ENCODE measurements around the gene APBB1IP.

Gene APBB1IP

GRCh38 chr10:26534384-26534783 is 96.2 kb downstream of the APBB1IP start:
- no peak for DNase-seq (ENCODE audit: low read depth)
- TF ChIP-seq, protein P1, sequence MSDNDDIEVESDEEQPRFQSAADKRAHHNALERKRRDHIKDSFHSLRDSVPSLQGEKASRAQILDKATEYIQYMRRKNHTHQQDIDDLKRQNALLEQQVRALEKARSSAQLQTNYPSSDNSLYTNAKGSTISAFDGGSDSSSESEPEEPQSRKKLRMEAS (IDR thresholded peaks at IDR 0.05; ENCODE audit: low read depth, low read length) = no peak
- no peak for TF ChIP-seq MYC (IDR thresholded peaks at IDR 0.05; ENCODE audit: low read depth, low read length)
- TF ChIP-seq POLR2A (IDR thresholded peaks at IDR 0.05; ENCODE audit: extremely low read depth, insufficient read length) = no peak
- TF ChIP-seq CTCF (IDR thresholded peaks at IDR 0.05; ENCODE audit: low read depth, low read length) = no peak
- H3K4me3 ChIP-seq (ENCODE audit: low read depth, low read length) = no peak overlapping the region

DNA sequence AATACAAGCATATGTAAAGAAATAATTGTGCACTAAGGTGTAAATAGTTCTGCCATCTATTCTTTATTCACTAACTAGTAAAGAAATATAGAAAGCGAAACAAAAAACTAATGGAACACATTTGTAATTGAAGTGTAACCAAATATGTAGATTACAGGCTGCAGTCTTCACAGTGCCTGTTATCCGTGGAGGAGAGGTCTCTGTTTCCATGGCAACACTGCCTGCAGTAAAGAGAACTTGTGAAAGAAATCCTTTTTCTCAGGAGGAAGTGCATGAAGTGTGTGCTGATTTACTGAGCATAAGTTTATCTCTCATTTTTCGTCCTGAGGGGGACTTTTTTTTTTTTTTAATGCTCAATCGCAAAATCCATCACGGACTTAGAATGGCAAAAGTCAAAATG is 102.5 kb downstream of the APBB1IP start:
- TF ChIP-seq, protein P1 (IDR thresholded peaks at IDR 0.05; ENCODE audit: low read depth, low read length) = no peak
- no peak for TF ChIP-seq CTCF (IDR thresholded peaks at IDR 0.05; ENCODE audit: low read depth, low read length)
- TF ChIP-seq MYC (IDR thresholded peaks at IDR 0.05; ENCODE audit: low read depth, low read length) = no peak
- no peak for TF ChIP-seq POLR2A (IDR thresholded peaks at IDR 0.05; ENCODE audit: extremely low read depth, insufficient read length)
- peak; percentile 18 for DNase-seq (ENCODE audit: low read depth)
- H3K4me3 ChIP-seq (ENCODE audit: low read depth, low read length) = no peak overlapping the region

DNA sequence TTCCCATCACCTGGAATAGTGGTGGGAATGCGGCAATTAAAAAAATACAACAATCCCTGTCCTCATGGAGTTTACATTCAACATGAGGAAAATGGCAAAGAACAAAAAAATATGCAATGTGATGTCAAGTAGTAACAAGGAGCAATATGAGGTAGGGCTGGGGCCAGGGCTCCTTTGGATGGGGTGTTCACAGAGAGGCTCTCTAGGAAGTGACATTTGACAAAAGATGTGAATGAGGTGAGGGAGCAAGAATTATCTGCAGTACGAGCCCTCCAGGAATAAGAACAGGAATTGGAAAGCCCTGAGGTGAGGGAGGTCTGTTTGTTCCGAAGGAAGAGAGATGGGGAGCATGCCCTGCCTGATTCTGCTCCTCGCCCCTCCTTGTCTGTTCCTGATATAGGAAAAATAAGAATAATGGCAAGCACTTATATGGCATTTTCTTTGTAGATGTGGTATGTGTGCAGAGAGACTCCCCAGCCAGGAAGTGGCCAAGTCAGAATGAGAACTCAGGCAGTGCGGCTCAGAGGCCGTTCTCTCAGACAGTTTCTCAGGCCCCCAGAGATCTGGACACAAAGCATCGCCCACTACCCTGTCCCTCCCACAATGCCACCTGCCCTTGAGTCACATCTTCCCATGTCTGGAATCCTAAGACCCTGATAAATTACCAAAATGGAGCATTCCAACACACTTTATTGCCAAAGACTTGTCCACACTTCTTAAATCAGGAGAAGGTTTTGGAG is 105.6 kb downstream of the APBB1IP start:
- DNase-seq (ENCODE audit: low read depth) = no peak
- TF ChIP-seq POLR2A (IDR thresholded peaks at IDR 0.05; ENCODE audit: extremely low read depth, insufficient read length) (no peak), CTCF (IDR thresholded peaks at IDR 0.05; ENCODE audit: low read depth, low read length) (no peak), MYC (IDR thresholded peaks at IDR 0.05; ENCODE audit: low read depth, low read length) (no peak)
- TF ChIP-seq, protein P1 (IDR thresholded peaks at IDR 0.05; ENCODE audit: low read depth, low read length) = no peak

GRCh38 chr10:26544932-26545331 is 106.8 kb downstream of the APBB1IP start:
- no peak overlapping the region for H3K4me3 ChIP-seq (ENCODE audit: low read depth, low read length)
- no peak for TF ChIP-seq CTCF (IDR thresholded peaks at IDR 0.05; ENCODE audit: low read depth, low read length)
- TF ChIP-seq POLR2A (IDR thresholded peaks at IDR 0.05; ENCODE audit: extremely low read depth, insufficient read length) = no peak
- TF ChIP-seq MYC (IDR thresholded peaks at IDR 0.05; ENCODE audit: low read depth, low read length) = no peak
- TF ChIP-seq, protein P1 (IDR thresholded peaks at IDR 0.05; ENCODE audit: low read depth, low read length) = no peak

More for the DNA sequence above, 105.6 kb downstream of the APBB1IP start:
- H3K4me3 ChIP-seq (ENCODE audit: low read depth, low read length) = no peak overlapping the region

DNA sequence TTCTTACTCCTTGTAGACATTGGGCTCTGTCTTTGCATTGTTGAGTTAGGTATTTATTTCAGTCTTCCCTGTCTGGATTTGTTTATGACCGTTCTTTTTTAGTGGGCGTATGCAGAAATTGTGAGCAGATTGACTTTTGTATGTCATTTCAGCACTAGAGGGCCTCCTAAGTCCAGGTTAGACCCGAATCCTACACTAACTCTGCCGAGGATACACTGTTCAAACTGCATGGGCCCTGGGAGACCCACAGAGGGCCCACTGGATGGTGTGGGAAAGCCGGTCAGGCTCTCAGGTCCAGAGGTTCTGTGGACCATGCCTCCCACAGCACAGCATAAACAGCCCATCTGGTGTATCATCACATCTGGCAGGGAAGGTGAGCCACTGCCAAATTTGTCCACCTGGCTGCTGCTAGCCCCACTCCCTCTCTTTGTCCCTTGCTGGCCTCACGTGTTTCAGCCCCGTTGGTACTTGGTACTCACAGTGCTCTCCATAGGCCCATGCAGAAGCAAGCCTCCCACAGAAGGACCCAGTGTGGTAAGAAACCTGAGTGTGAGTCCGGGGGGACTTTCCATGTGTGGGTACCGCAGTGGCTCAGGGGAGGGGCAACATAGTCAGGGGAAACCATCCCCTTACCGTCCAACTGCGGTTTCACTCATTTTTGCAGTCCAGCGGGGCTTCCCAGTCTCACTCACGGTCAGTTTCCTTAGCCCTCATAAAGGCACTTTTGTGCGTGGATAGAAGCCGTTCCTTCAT is 112.8 kb downstream of the APBB1IP start:
- no peak for DNase-seq (ENCODE audit: low read depth)
- H3K4me3 ChIP-seq (ENCODE audit: low read depth, low read length) = no peak overlapping the region
- TF ChIP-seq CTCF (IDR thresholded peaks at IDR 0.05; ENCODE audit: low read depth, low read length) (no peak), MYC (IDR thresholded peaks at IDR 0.05; ENCODE audit: low read depth, low read length) (no peak), POLR2A (IDR thresholded peaks at IDR 0.05; ENCODE audit: extremely low read depth, insufficient read length) (no peak)
- TF ChIP-seq, protein P1 (IDR thresholded peaks at IDR 0.05; ENCODE audit: low read depth, low read length) = no peak

More at GRCh38 chr10:26544932-26545331, 106.8 kb downstream of the APBB1IP start:
- no peak for DNase-seq (ENCODE audit: low read depth)
